Inflammatory macrophage (primary cell): ENCODE data around the gene ORAI2.
"Not testable (repeated sequence)": the region's sequence is repeated elsewhere in the genome, so short reads cannot be mapped to it uniquely, and the experiment has no call there.

Source experiments
- DNase-seq, 2 donors: peaks; one replicate each; pipeline ENCODE4 v3.0.0-alpha.2; 2020 to 2022

The ORAI2 gene

DNA sequence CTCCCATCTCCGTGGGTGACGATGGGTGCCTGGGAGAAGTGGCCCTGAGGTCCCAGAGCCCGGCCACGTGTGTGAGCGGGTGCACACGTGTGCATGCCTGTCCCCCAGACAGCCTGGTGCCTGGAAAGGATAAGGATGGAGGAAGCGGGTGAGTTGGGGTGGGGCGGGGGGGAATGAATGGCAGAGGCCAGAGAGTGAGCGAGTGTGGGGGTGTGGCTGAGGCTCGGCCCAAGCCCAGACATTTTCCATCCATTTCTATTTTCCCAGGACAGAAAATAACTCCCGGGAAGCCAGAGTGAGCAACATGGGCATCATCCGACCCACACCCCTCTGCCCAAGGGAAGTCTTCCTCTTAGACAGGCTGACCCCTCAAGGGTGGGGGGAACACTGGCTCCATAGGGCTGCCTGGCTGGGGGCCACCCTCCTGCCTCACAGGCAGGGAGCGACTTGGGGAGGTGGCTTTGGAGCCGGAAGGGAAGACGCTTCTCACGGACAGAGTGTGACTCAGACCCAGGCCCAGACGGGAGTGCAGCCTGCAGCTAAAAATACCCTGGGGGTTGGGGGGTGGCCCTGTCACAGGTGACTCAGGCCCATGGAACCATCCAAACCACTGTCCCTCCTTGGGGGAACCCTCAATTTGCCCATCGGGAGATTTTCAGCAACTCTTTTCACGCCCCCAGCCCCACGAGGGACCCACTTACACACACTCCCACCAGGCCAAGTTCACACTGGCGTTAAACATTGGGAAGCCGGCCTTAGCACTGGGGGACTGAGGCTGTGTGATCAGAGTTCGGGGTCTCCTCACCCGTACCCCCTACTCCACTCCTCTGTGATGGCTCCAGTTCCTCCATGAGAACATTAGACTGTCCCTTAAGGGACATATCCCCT lies 72.2 kb downstream of the ORAI2 start:
- not testable (repeated sequence) for DNase-seq
